Hepatocyte (in vitro differentiated cells): Measurements from ENCODE around the gene GDF15.

ENCODE experiments used
- EZH2 ChIP-seq: fragments of 200-600 bp; sonication (generic); IDR thresholded peaks from 2 replicates; pipeline ENCODE4 v1.6.1; 2016; ENCODE audit warnings: antibody characterized with exemption, mild to moderate bottlenecking, borderline replicate concordance
- TF ChIP-seq, protein P1 (sequence below): fragments of 200-600 bp; sonication (generic); IDR thresholded peaks from 2 replicates; pipeline ENCODE4 v1.5.1; 2016; ENCODE audit warnings: antibody characterized with exemption, mild to moderate bottlenecking; ENCODE audit not compliant: poor library complexity

DNA sequence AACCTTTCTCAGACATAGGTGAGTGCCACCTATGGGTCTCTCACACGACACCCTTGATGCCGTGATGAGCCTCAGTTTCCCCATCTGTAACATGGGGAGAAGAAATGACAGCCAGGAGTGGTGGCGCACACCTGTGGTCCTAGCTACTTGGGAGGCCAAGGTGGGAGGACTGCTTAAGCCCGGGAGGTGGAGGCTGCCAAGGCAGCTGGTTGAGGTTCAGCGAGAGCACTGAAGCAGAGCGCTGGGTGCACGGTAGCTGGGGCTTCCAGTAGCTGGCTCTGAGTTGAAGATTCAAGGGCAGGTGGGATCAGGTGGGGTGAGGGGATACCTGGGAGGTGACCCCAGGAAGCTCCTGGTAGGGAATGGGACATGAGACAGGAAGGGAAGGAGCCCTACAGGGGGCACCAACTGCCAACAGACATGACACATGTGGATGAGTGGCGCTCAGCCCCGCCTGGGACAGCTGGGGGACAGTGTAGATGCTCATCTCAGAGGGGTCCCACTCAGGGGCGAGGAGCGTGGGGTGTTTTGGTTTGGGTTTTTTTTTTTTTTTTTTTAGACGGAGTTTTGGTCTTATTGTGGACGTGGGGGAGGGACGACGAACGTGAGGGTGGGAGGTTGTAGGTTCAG lies 26.8 kb downstream of the GDF15 start:
- TF ChIP-seq, protein P1, sequence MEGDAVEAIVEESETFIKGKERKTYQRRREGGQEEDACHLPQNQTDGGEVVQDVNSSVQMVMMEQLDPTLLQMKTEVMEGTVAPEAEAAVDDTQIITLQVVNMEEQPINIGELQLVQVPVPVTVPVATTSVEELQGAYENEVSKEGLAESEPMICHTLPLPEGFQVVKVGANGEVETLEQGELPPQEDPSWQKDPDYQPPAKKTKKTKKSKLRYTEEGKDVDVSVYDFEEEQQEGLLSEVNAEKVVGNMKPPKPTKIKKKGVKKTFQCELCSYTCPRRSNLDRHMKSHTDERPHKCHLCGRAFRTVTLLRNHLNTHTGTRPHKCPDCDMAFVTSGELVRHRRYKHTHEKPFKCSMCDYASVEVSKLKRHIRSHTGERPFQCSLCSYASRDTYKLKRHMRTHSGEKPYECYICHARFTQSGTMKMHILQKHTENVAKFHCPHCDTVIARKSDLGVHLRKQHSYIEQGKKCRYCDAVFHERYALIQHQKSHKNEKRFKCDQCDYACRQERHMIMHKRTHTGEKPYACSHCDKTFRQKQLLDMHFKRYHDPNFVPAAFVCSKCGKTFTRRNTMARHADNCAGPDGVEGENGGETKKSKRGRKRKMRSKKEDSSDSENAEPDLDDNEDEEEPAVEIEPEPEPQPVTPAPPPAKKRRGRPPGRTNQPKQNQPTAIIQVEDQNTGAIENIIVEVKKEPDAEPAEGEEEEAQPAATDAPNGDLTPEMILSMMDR, result no peak
- no peak for TF ChIP-seq EZH2
